SK-N-SH treated with all-trans-retinoic acid at 6 μM for 48 hours (cell line): ENCODE data around the gene ESPL1.

Experiments
- GLIS3 ChIP-seq: fragments of 250-450 bp; sonication (Bioruptor Pico); IDR thresholded peaks from 2 replicates; pipeline ENCODE4 v1.5.0; 2020; ENCODE audit warnings: mild to moderate bottlenecking, moderate library complexity
- ISL1 ChIP-seq: fragments of 250-450 bp; sonication (Bioruptor Pico); IDR thresholded peaks from 2 replicates; pipeline ENCODE4 v2.1.2; 2022; ENCODE audit warnings: mild to moderate bottlenecking, moderate library complexity
- PATZ1 ChIP-seq: fragments of 250-450 bp; sonication (Bioruptor Pico); IDR thresholded peaks from 2 replicates; pipeline ENCODE4 v1.8.0; 2020; ENCODE audit warnings: mild to moderate bottlenecking, moderate library complexity, borderline replicate concordance
- ZFP30 ChIP-seq: fragments of 450-650 bp; formaldehyde crosslinking; IDR thresholded peaks from 2 replicates; pipeline ENCODE4 v1.5.0; 2022; ENCODE audit warnings: mild to moderate bottlenecking, moderate library complexity

- no peak for TF ChIP-seq ZFP30 (CRISPR knock-in tag)
- no peak for TF ChIP-seq GLIS3
- no peak for TF ChIP-seq PATZ1 (CRISPR knock-in tag)
- TF ChIP-seq ISL1 (CRISPR knock-in tag): no peak
These were observed 32.2 kb upstream of the ESPL1 start for GRCh38 chr12:53235742-53236442.
